ENCODE measurements around the gene DGKZ.
"Not testable (repeated sequence)": the region's sequence is repeated elsewhere in the genome, so short reads cannot be mapped to it uniquely, and the experiment has no call there.

DGKZ gene

GRCh38 chr11:46369458-46370152 is 22.3 kb downstream of the DGKZ start:
- Histone ChIP-seq H3K79me2 (ENCODE audit: insufficient read depth, low read length) (peaks cover 38% of the 10 kb centered on the region), H3F3A (ENCODE audit: low read depth) (no peaks in the 10 kb centered on the region), H4K20me1 (ENCODE audit: insufficient read depth, low read length, poor library complexity, severe bottlenecking) (peaks cover 34% of the 10 kb centered on the region), H3K9me3 (ENCODE audit: insufficient read depth, low read depth, low read length) (no peaks in the 10 kb centered on the region), H3K4me3 (ENCODE audit: low read length, poor library complexity, severe bottlenecking) (no peak overlapping the region), H2AFZ (ENCODE audit: low read length) (no peak overlapping the region), H3K9me2 (replicated peaks; ENCODE audit: low read depth, low read length) (no peaks in the 10 kb centered on the region), H3K27me3 (ENCODE audit: insufficient read depth, low read length, poor library complexity, severe bottlenecking) (no peaks in the 10 kb centered on the region), H3K4me1 (ENCODE audit: insufficient read depth, low read length, poor library complexity, severe bottlenecking) (no peaks in the 10 kb centered on the region), H3K9ac (ENCODE audit: low read depth, low read length, poor library complexity, severe bottlenecking) (no peak overlapping the region), H3K36me3 (ENCODE audit: insufficient read depth, low read length) (peaks cover 71% of the 10 kb centered on the region; the same call in 1 of the 2 replicates), H3K4me2 (ENCODE audit: low read depth, low read length, poor library complexity, severe bottlenecking) (no peak overlapping the region)
- TF ChIP-seq CTCF (conservative IDR thresholded peaks at IDR 0.05; ENCODE audit: low read length) (peak; percentile 85), EZH2phosphoT487 (IDR thresholded peaks at IDR 0.05; ENCODE audit: borderline replicate concordance) (no peak)

GRCh38 chr11:46370253-46370652 is 23.0 kb downstream of the DGKZ start:
- no peaks in the 10 kb centered on the region for H3F3A ChIP-seq (ENCODE audit: low read depth)
- H3K9me2 ChIP-seq (replicated peaks; ENCODE audit: low read depth, low read length) = no peaks in the 10 kb centered on the region
- H3K4me3 ChIP-seq (ENCODE audit: low read length, poor library complexity, severe bottlenecking) = no peak overlapping the region
- H3K4me2 ChIP-seq (ENCODE audit: low read depth, low read length, poor library complexity, severe bottlenecking) = no peak overlapping the region
- peaks cover 31% of the 10 kb centered on the region; the same call in 1 of the 2 replicates for H3K79me2 ChIP-seq (ENCODE audit: insufficient read depth, low read length)
- no peaks in the 10 kb centered on the region for H3K9me3 ChIP-seq (ENCODE audit: insufficient read depth, low read depth, low read length)
- peaks cover 78% of the 10 kb centered on the region; the same call in 1 of the 2 replicates for H3K36me3 ChIP-seq (ENCODE audit: insufficient read depth, low read length)
- no peak overlapping the region for H3K9ac ChIP-seq (ENCODE audit: low read depth, low read length, poor library complexity, severe bottlenecking)
- H3K4me1 ChIP-seq (ENCODE audit: insufficient read depth, low read length, poor library complexity, severe bottlenecking) = no peaks in the 10 kb centered on the region
- H4K20me1 ChIP-seq (ENCODE audit: insufficient read depth, low read length, poor library complexity, severe bottlenecking) = peaks cover 28% of the 10 kb centered on the region
- no peak overlapping the region for H2AFZ ChIP-seq (ENCODE audit: low read length)
- no peak for TF ChIP-seq CTCF (conservative IDR thresholded peaks at IDR 0.05; ENCODE audit: low read length)
- TF ChIP-seq EZH2phosphoT487 (IDR thresholded peaks at IDR 0.05; ENCODE audit: borderline replicate concordance) = no peak
- no peaks in the 10 kb centered on the region for H3K27me3 ChIP-seq (ENCODE audit: insufficient read depth, low read length, poor library complexity, severe bottlenecking)

GRCh38 chr11:46371262-46371661 is 24.0 kb downstream of the DGKZ start:
- H4K20me1 ChIP-seq (ENCODE audit: insufficient read depth, low read length, poor library complexity, severe bottlenecking) = peaks cover 20% of the 10 kb centered on the region
- peaks cover 88% of the 10 kb centered on the region; the same call in 1 of the 2 replicates for H3K36me3 ChIP-seq (ENCODE audit: insufficient read depth, low read length)

GRCh38 chr11:46372086-46372485 is 24.8 kb downstream of the DGKZ start:
- no peak overlapping the region for H3K4me3 ChIP-seq (ENCODE audit: low read length, poor library complexity, severe bottlenecking)
- no peak overlapping the region for H3K9ac ChIP-seq (ENCODE audit: low read depth, low read length, poor library complexity, severe bottlenecking)
- H2AFZ ChIP-seq (ENCODE audit: low read length) = no peak overlapping the region
- no peaks in the 10 kb centered on the region for H3K4me1 ChIP-seq (ENCODE audit: insufficient read depth, low read length, poor library complexity, severe bottlenecking)
- H3K27me3 ChIP-seq (ENCODE audit: insufficient read depth, low read length, poor library complexity, severe bottlenecking) = no peaks in the 10 kb centered on the region
- peaks cover 13% of the 10 kb centered on the region; the same call in 1 of the 2 replicates for H3K79me2 ChIP-seq (ENCODE audit: insufficient read depth, low read length)
- H3K9me3 ChIP-seq (ENCODE audit: insufficient read depth, low read depth, low read length) = no peaks in the 10 kb centered on the region
- no peak overlapping the region for H3K4me2 ChIP-seq (ENCODE audit: low read depth, low read length, poor library complexity, severe bottlenecking)
- H3K9me2 ChIP-seq (replicated peaks; ENCODE audit: low read depth, low read length) = no peaks in the 10 kb centered on the region
- H3K36me3 ChIP-seq (ENCODE audit: insufficient read depth, low read length) = peaks cover 92% of the 10 kb centered on the region; the same call in 1 of the 2 replicates
- H4K20me1 ChIP-seq (ENCODE audit: insufficient read depth, low read length, poor library complexity, severe bottlenecking) = peaks cover 12% of the 10 kb centered on the region
- TF ChIP-seq EZH2phosphoT487 (IDR thresholded peaks at IDR 0.05; ENCODE audit: borderline replicate concordance) (no peak), CTCF (conservative IDR thresholded peaks at IDR 0.05; ENCODE audit: low read length) (no peak)
- H3F3A ChIP-seq (ENCODE audit: low read depth) = no peaks in the 10 kb centered on the region

More at GRCh38 chr11:46371262-46371661, 24.0 kb downstream of the DGKZ start:
- not testable (repeated sequence) for H3K4me3 ChIP-seq (ENCODE audit: low read length, poor library complexity, severe bottlenecking); H3K9me2 ChIP-seq (replicated peaks; ENCODE audit: low read depth, low read length); H2AFZ ChIP-seq (ENCODE audit: low read length); H3K27me3 ChIP-seq (ENCODE audit: insufficient read depth, low read length, poor library complexity, severe bottlenecking); H3K4me1 ChIP-seq (ENCODE audit: insufficient read depth, low read length, poor library complexity, severe bottlenecking); H3K9ac ChIP-seq (ENCODE audit: low read depth, low read length, poor library complexity, severe bottlenecking); H3F3A ChIP-seq (ENCODE audit: low read depth); H3K4me2 ChIP-seq (ENCODE audit: low read depth, low read length, poor library complexity, severe bottlenecking); H3K9me3 ChIP-seq (ENCODE audit: insufficient read depth, low read depth, low read length)
- peaks cover 21% of the 10 kb centered on the region; the same call in 1 of the 2 replicates for H3K79me2 ChIP-seq (ENCODE audit: insufficient read depth, low read length)

- H3K9ac ChIP-seq (ENCODE audit: low read depth, low read length, poor library complexity, severe bottlenecking); H3K9me3 ChIP-seq (ENCODE audit: insufficient read depth, low read depth, low read length); H3F3A ChIP-seq (ENCODE audit: low read depth); H3K9me2 ChIP-seq (replicated peaks; ENCODE audit: low read depth, low read length); H3K4me2 ChIP-seq (ENCODE audit: low read depth, low read length, poor library complexity, severe bottlenecking); H3K27me3 ChIP-seq (ENCODE audit: insufficient read depth, low read length, poor library complexity, severe bottlenecking); H3K4me3 ChIP-seq (ENCODE audit: low read length, poor library complexity, severe bottlenecking); H2AFZ ChIP-seq (ENCODE audit: low read length); H3K4me1 ChIP-seq (ENCODE audit: insufficient read depth, low read length, poor library complexity, severe bottlenecking): not testable (repeated sequence)
- Histone ChIP-seq H3K79me2 (ENCODE audit: insufficient read depth, low read length) (peaks cover 11% of the 10 kb centered on the region; the same call in 1 of the 2 replicates), H4K20me1 (ENCODE audit: insufficient read depth, low read length, poor library complexity, severe bottlenecking) (peaks cover 11% of the 10 kb centered on the region), H3K36me3 (ENCODE audit: insufficient read depth, low read length) (peaks cover 95% of the 10 kb centered on the region; the same call in 1 of the 2 replicates)
Measured at GRCh38 chr11:46372501-46372900, 25.2 kb downstream of the DGKZ start.

Measured in Loucy (cell line).